HT-29 (cell line): ENCODE measurements around the gene HOXB3. TPM values are rescaled to one million over a fixed set of nuclear protein-coding genes. Genes with fewer than 3 reads are reported as not detected.

Experiments used
- DNase-seq: peaks from one replicate; pipeline ENCODE4 v3.0.0-alpha.2; 2015; ENCODE audit warnings: low spot score
- total RNA-seq: library from RNA; depleted of rRNA; stranded (reverse); fragments of >200 nt; shearing (Covaris generic); gene quantifications from 2 replicates; pipeline ENCODE4 v1.2.3, GENCODE V29; 2014

Gene HOXB3
- total RNA-seq, 1 experiment from 2014 or later, result 99.5 TPM

GRCh38 chr17:48588074-48588415, 2.0 kb downstream of the HOXB3 start:
- no peak for DNase-seq

GRCh38 chr17:48587276-48588073, 2.6 kb downstream of the HOXB3 start:
- peak; percentile 74 for DNase-seq

GRCh38 chr17:48586355-48587258, 3.4 kb downstream of the HOXB3 start:
- DNase-seq, result no peak

- no peak for DNase-seq
These were observed 5.8 kb downstream of the HOXB3 start for GRCh38 chr17:48584223-48584741.

GRCh38 chr17:48583708-48584222, 6.3 kb downstream of the HOXB3 start:
- peak; percentile 65 for DNase-seq

GRCh38 chr17:48582750-48583069, 7.3 kb downstream of the HOXB3 start:
- DNase-seq, result peak; percentile 64

- peak; percentile 67 for DNase-seq
These were observed 10.1 kb downstream of the HOXB3 start for GRCh38 chr17:48579760-48580554.

GRCh38 chr17:48579471-48579759, 10.6 kb downstream of the HOXB3 start:
- no peak for DNase-seq

GRCh38 chr17:48578616-48579470, 11.2 kb downstream of the HOXB3 start:
- peak; percentile 70 for DNase-seq

GRCh38 chr17:48577946-48578615, 12.0 kb downstream of the HOXB3 start, which contains the start of gene HOXB4:
TSS of gene HOXB4 (minus strand) at chr17:48578350. CDS start at chr17:48578319, 31 bp downstream.
- peak; percentile 72 for DNase-seq

- DNase-seq, result no peak
These were observed 12.6 kb downstream of the HOXB3 start for GRCh38 chr17:48577330-48577945.

- no peak for DNase-seq
These were observed 13.3 kb downstream of the HOXB3 start for GRCh38 chr17:48576479-48577309.

GRCh38 chr17:48575673-48576478, 14.2 kb downstream of the HOXB3 start:
- no peak for DNase-seq

GRCh38 chr17:48575066-48575582, 14.9 kb downstream of the HOXB3 start:
- DNase-seq, result no peak

GRCh38 chr17:48574505-48575065, 15.5 kb downstream of the HOXB3 start:
- DNase-seq, result no peak

GRCh38 chr17:48571826-48572417, 18.1 kb downstream of the HOXB3 start:
- peak; percentile 64 for DNase-seq
